H9 (cell line): Measurements from ENCODE around the gene MLPH. TPM values are rescaled to one million over a fixed set of nuclear protein-coding genes. Genes with fewer than 3 reads are reported as not detected.

ENCODE experiments used
- DNase-seq: peaks from one replicate; pipeline ENCODE4 v3.0.0-alpha.2; 2017
- H2AFZ ChIP-seq: one replicate; pipeline ENCODE4 v1.6.1; 2013; ENCODE audit warnings: mild to moderate bottlenecking, low read length, control low read depth, moderate library complexity
- H2AK5ac ChIP-seq: 2 replicates; pipeline ENCODE4 v1.6.1; 2013; ENCODE audit warnings: low read length, control low read depth, mixed read lengths; ENCODE audit not compliant: insufficient read length
- H2BK120ac ChIP-seq: one replicate; pipeline ENCODE4 v1.6.1; 2013; ENCODE audit warnings: low read depth, mild to moderate bottlenecking, low read length, control low read depth, inconsistent platforms; ENCODE audit not compliant: poor library complexity, severe bottlenecking
- H2BK12ac ChIP-seq: 2 replicates; pipeline ENCODE4 v1.6.1; 2013; ENCODE audit warnings: low read length, control low read depth, mixed read lengths, low read depth; ENCODE audit not compliant: insufficient read length
- H2BK15ac ChIP-seq: 2 replicates; pipeline ENCODE4 v1.6.1; 2013; ENCODE audit warnings: low read depth, low read length, control low read depth
- H2BK20ac ChIP-seq: one replicate; pipeline ENCODE4 v1.6.1; 2013; ENCODE audit warnings: low read depth, mild to moderate bottlenecking, low read length, control low read depth, inconsistent platforms; ENCODE audit not compliant: poor library complexity, severe bottlenecking
- H2BK5ac ChIP-seq: 2 replicates; pipeline ENCODE4 v1.6.1; 2013; ENCODE audit warnings: low read length, control low read depth, mixed read lengths; ENCODE audit not compliant: insufficient read length
- H3K14ac ChIP-seq: 2 replicates; pipeline ENCODE4 v1.6.1; 2013; ENCODE audit warnings: low read length, control low read depth; ENCODE audit not compliant: insufficient read depth
- H3K18ac ChIP-seq: 2 replicates; pipeline ENCODE4 v1.6.1; 2013; ENCODE audit warnings: low read depth, mild to moderate bottlenecking, mixed read lengths, low read length, control low read depth; ENCODE audit not compliant: insufficient read length
- H3K23ac ChIP-seq: 2 replicates; pipeline ENCODE4 v1.6.1; 2013; ENCODE audit warnings: low read length, control low read depth, mixed read lengths, low read depth; ENCODE audit not compliant: insufficient read length
- H3K23me2 ChIP-seq: 2 replicates; pipeline ENCODE4 v1.6.1; 2013; ENCODE audit warnings: low read depth, mild to moderate bottlenecking, mixed read lengths, low read length, control low read depth; ENCODE audit not compliant: insufficient read length, poor library complexity, severe bottlenecking
- H3K27ac ChIP-seq: 2 replicates; pipeline ENCODE4 v1.5.1; 2013; ENCODE audit warnings: low read length, control low read depth, mixed read lengths, low read depth; ENCODE audit not compliant: insufficient read length
- H3K27me3 ChIP-seq: 2 replicates; pipeline ENCODE4 v1.6.1; 2013; ENCODE audit warnings: low read length, control low read depth, inconsistent platforms; ENCODE audit not compliant: insufficient read depth
- H3K4ac ChIP-seq: 2 replicates; pipeline ENCODE4 v1.6.1; 2013; ENCODE audit warnings: low read depth, mild to moderate bottlenecking, control low read depth, inconsistent platforms, low read length, moderate library complexity
- H3K4me1 ChIP-seq: 2 replicates; pipeline ENCODE4 v1.6.1; 2013; ENCODE audit warnings: low read length, control low read depth, inconsistent platforms; ENCODE audit not compliant: insufficient read depth
- H3K4me2 ChIP-seq: 2 replicates; pipeline ENCODE4 v1.6.1; 2013; ENCODE audit warnings: low read length, control low read depth, mixed read lengths; ENCODE audit not compliant: insufficient read length, insufficient read depth
- H3K56ac ChIP-seq: 2 replicates; pipeline ENCODE4 v1.6.1; 2013; ENCODE audit warnings: low read depth, mild to moderate bottlenecking, mixed read lengths, low read length, control low read depth; ENCODE audit not compliant: insufficient read length
- H3K79me1 ChIP-seq: 2 replicates; pipeline ENCODE4 v1.6.1; 2013; ENCODE audit warnings: low read depth, mild to moderate bottlenecking, moderate library complexity, low read length, control low read depth, inconsistent platforms; ENCODE audit not compliant: insufficient read depth, poor library complexity, severe bottlenecking
- H3K79me2 ChIP-seq: 2 replicates; pipeline ENCODE4 v1.6.1; 2013; ENCODE audit warnings: low read length, control low read depth, inconsistent platforms; ENCODE audit not compliant: insufficient read depth
- H3K9ac ChIP-seq: 2 replicates; pipeline ENCODE4 v1.6.1; 2013; ENCODE audit warnings: low read length, control low read depth, mixed read lengths; ENCODE audit not compliant: insufficient read length; ENCODE audit errors: extremely low read depth
- H3K9me3 ChIP-seq: one replicate; pipeline ENCODE4 v1.6.1; 2013; ENCODE audit warnings: low read depth, low read length, inconsistent platforms; ENCODE audit not compliant: control insufficient read depth
- H3T11ph ChIP-seq: one replicate; pipeline ENCODE4 v1.6.1; 2013; ENCODE audit warnings: mild to moderate bottlenecking, low read length, control low read depth, inconsistent platforms
- H4K20me1 ChIP-seq: one replicate; pipeline ENCODE4 v1.6.1; 2013; ENCODE audit not compliant: control insufficient read depth, insufficient read length, insufficient read depth
- H4K5ac ChIP-seq: 2 replicates; pipeline ENCODE4 v1.6.1; 2013; ENCODE audit warnings: low read depth, mild to moderate bottlenecking, mixed read lengths, low read length, control low read depth; ENCODE audit not compliant: insufficient read length
- H4K8ac ChIP-seq: replicated peaks from 2 replicates; pipeline ENCODE4 v1.6.1; 2013; ENCODE audit warnings: low read length, control low read depth, mixed read lengths, low read depth; ENCODE audit not compliant: insufficient read length
- H4K91ac ChIP-seq: 2 replicates; pipeline ENCODE4 v1.6.1; 2013; ENCODE audit warnings: low read depth, mild to moderate bottlenecking, moderate library complexity, mixed read lengths, low read length, control low read depth; ENCODE audit not compliant: insufficient read length
- H3K27ac Mint-ChIP-seq, 3 experiments: 2 replicates in 2 of 3; 3 replicates in 1 of 3; pipeline ENCODE4 v1.8.0; 2020 to 2021; ENCODE audit warnings: mixed read lengths in 3 of 3, mild to moderate bottlenecking in 1 of 3, moderate library complexity in 1 of 3
- H3K27me3 Mint-ChIP-seq: 2 replicates; pipeline ENCODE4 v1.8.0; 2021; ENCODE audit warnings: low read depth, mild to moderate bottlenecking, moderate library complexity, mixed read lengths
- H3K36me3 Mint-ChIP-seq, 3 experiments: 2 replicates in 2 of 3; 3 replicates in 1 of 3; pipeline ENCODE4 v1.8.0; 2020 to 2021; ENCODE audit warnings: low read depth in 3 of 3, mixed read lengths in 3 of 3; ENCODE audit not compliant: insufficient read depth in 1 of 3
- H3K4me1 Mint-ChIP-seq, 2 experiments: 2 replicates each; pipeline ENCODE4 v1.8.0; 2020; ENCODE audit warnings: mixed read lengths in 2 of 2
- H3K4me3 Mint-ChIP-seq, 2 experiments: 2 replicates in 1 of 2; 3 replicates in 1 of 2; pipeline ENCODE4 v1.8.0; 2020 to 2021; ENCODE audit warnings: mild to moderate bottlenecking in 2 of 2, mixed read lengths in 2 of 2, moderate library complexity in 1 of 2
- H3K9me3 Mint-ChIP-seq, 2 experiments: 2 replicates in 1 of 2; 3 replicates in 1 of 2; pipeline ENCODE4 v1.8.0; 2020; ENCODE audit warnings: mild to moderate bottlenecking in 2 of 2, mixed read lengths in 2 of 2, moderate library complexity in 1 of 2
- WGBS: extraction: QIAGEN DNeasy Blood & Tissue Kit; methylation state at CpG from one replicate; pipeline ENCODE4 v1.1.7; 2013; ENCODE audit warnings: missing lambda C conversion rate, low lambda C conversion rate, mixed read lengths; ENCODE audit not compliant: insufficient read length; ENCODE audit errors: extremely low coverage; 5-methylcytosine and 5-hydroxymethylcytosine counted together
- total RNA-seq: library from RNA; stranded (reverse); gene quantifications from 2 replicates; pipeline ENCODE4 v1.2.1, GENCODE V29; 2021
- TF ChIP-seq, protein P1 (sequence below): fragments of 200-600 bp; sonication (generic); conservative IDR thresholded peaks from 3 replicates; pipeline ENCODE4 v1.8.0; 2021; ENCODE audit warnings: antibody characterized with exemption, mild to moderate bottlenecking

Gene MLPH
- total RNA-seq, 1 experiment from 2014 or later: 3.4 TPM

- no peaks in the 10 kb centered on the region for H3K23me2 ChIP-seq
- no peak overlapping the region for H3K23ac ChIP-seq
- H2AFZ ChIP-seq: no peak overlapping the region
- no peak overlapping the region for H3K4me3 Mint-ChIP-seq
- H3K4me1 ChIP-seq: peaks cover 7% of the 10 kb centered on the region; the same call in 1 of the 2 replicates
- H3K4ac ChIP-seq: no peak overlapping the region
- no peaks in the 10 kb centered on the region for H3K9me3 Mint-ChIP-seq
- H3K4me1 Mint-ChIP-seq: peaks cover 15 to 16% of the 10 kb centered on the region in 2 experiments
- no peak overlapping the region for H3K18ac ChIP-seq
- no peaks in the 10 kb centered on the region for H3K79me2 ChIP-seq
- H3T11ph ChIP-seq: no peak overlapping the region
- H4K5ac ChIP-seq: no peak overlapping the region
- no peaks in the 10 kb centered on the region for H3K79me1 ChIP-seq
- no peak overlapping the region for H3K27ac ChIP-seq
- TF ChIP-seq, protein P1, sequence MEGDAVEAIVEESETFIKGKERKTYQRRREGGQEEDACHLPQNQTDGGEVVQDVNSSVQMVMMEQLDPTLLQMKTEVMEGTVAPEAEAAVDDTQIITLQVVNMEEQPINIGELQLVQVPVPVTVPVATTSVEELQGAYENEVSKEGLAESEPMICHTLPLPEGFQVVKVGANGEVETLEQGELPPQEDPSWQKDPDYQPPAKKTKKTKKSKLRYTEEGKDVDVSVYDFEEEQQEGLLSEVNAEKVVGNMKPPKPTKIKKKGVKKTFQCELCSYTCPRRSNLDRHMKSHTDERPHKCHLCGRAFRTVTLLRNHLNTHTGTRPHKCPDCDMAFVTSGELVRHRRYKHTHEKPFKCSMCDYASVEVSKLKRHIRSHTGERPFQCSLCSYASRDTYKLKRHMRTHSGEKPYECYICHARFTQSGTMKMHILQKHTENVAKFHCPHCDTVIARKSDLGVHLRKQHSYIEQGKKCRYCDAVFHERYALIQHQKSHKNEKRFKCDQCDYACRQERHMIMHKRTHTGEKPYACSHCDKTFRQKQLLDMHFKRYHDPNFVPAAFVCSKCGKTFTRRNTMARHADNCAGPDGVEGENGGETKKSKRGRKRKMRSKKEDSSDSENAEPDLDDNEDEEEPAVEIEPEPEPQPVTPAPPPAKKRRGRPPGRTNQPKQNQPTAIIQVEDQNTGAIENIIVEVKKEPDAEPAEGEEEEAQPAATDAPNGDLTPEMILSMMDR: no peak
- H4K20me1 ChIP-seq: no peaks in the 10 kb centered on the region
- WGBS: no CpG with 5 or more reads among the region's 7 CpGs
- peak overlapping the region in 1 of 3 experiments; percentile 65; a peak in 2 of 7 replicates for H3K27ac Mint-ChIP-seq
- no peak overlapping the region for H3K14ac ChIP-seq
- H2BK5ac ChIP-seq: no peak overlapping the region
- no peaks in the 10 kb centered on the region for H3K9me3 ChIP-seq
- H3K27me3 Mint-ChIP-seq: peaks cover 39% of the 10 kb centered on the region
- no peak overlapping the region for H3K56ac ChIP-seq
- no peak overlapping the region for H2AK5ac ChIP-seq
- H3K9ac ChIP-seq: no peak overlapping the region
- no peaks in the 10 kb centered on the region for H3K36me3 Mint-ChIP-seq
- DNase-seq: no peak
- H2BK120ac ChIP-seq: no peak overlapping the region
- no peak overlapping the region for H4K91ac ChIP-seq
- H4K8ac ChIP-seq: no peak overlapping the region
- H2BK15ac ChIP-seq: no peak overlapping the region
- no peak overlapping the region for H2BK20ac ChIP-seq
- H3K4me2 ChIP-seq: no peak overlapping the region
- no peaks in the 10 kb centered on the region for H3K27me3 ChIP-seq
- no peak overlapping the region for H2BK12ac ChIP-seq
Observed at GRCh38 chr2:237448171-237448570, 38.9 kb upstream of the MLPH start.
